Suprapubic skin (tissue), 4 donors: ENCODE data around the gene JAKMIP1. TPM values are rescaled to one million over a fixed set of nuclear protein-coding genes. Genes with fewer than 3 reads are reported as not detected.

Experiments used
- DNase-seq, 2 donors: peaks; one replicate each; pipeline ENCODE4 v3.0.0-alpha.2; 2019; ENCODE audit warnings: low spot score in 2 of 2
- H3K27ac ChIP-seq: fragments of 200-600 bp; sonication (generic); one replicate; pipeline ENCODE4 v1.5.1; 2019
- H3K27me3 ChIP-seq: fragments of 200-600 bp; sonication (generic); one replicate; pipeline ENCODE4 v1.5.1; 2019
- H3K36me3 ChIP-seq: fragments of 200-600 bp; sonication (generic); one replicate; pipeline ENCODE4 v1.5.1; 2019
- H3K4me1 ChIP-seq: fragments of 200-600 bp; sonication (generic); one replicate; pipeline ENCODE4 v1.5.1; 2019
- H3K4me3 ChIP-seq: fragments of 200-600 bp; sonication (generic); one replicate; pipeline ENCODE4 v1.5.1; 2019; ENCODE audit warnings: mild to moderate bottlenecking
- H3K9me3 ChIP-seq: fragments of 200-600 bp; sonication (generic); one replicate; pipeline ENCODE4 v1.5.1; 2019
- CTCF ChIP-seq, 2 donors: fragments of 200-600 bp in 1 of 2; fragments of 450-650 bp in 1 of 2; sonication (generic) in 1 of 2; IDR thresholded peaks; one replicate each; pipeline ENCODE4 v1.5.1; 2016 to 2019; ENCODE audit warnings: antibody characterized with exemption in 2 of 2, mild to moderate bottlenecking in 1 of 2, moderate library complexity in 1 of 2
- EP300 ChIP-seq: sonication (generic); formaldehyde crosslinking; IDR thresholded peaks from one replicate; pipeline ENCODE4 v1.6.1; 2017; ENCODE audit warnings: antibody characterized with exemption
- POLR2A ChIP-seq, 2 donors: fragments of 450-650 bp; IDR thresholded peaks; one replicate each; pipeline ENCODE4 v1.6.1; 2017; ENCODE audit warnings: antibody characterized with exemption in 2 of 2, mild to moderate bottlenecking in 2 of 2, moderate library complexity in 2 of 2
- POLR2AphosphoS5 ChIP-seq, 3 donors: sonication (generic); formaldehyde crosslinking; IDR thresholded peaks; one replicate each; pipeline ENCODE4 v1.6.1; 2017; ENCODE audit warnings: antibody characterized with exemption in 3 of 3
- WGBS: methylation state at CpG from one replicate; pipeline ENCODE4 v1.1.5; 2018; 5-methylcytosine and 5-hydroxymethylcytosine counted together
- total RNA-seq, 4 donors: library from RNA; depleted of rRNA; stranded (reverse); fragments of >200 nt; gene quantifications; one replicate each; pipeline ENCODE4 v1.1.0, GENCODE V29; 2016

Gene JAKMIP1
- total RNA-seq, 4 donors from 2014 or later, result 0.24 TPM; not detected in 3

DNA sequence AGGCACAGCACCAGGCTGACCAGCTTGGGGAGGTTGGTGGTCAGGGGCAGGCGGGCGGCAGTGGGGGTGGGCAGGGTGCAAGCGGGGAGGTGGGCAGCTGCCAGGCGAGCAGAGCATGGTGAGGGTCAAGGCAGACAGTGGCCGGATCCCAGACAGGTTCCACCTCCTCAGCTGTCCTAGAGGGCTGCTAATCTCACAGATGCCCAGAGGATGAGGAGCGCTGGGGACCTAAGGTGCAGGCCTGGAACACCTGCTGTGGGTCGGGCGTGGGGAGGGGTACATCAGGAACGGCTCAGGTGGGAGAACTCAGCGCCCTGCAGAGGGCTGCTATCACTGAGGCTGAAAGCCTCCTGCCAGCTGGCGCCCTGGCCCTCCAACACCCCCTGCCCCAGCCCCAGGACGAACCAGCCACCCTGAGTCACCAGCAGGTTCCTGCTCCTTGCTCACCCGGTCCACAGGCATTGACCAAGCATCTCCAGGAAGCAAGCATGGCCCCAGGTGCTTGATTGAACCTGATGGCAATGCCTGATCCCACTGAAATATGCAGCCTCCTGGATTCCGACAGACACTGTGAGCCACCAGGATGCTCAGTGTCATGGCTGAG is 153.7 kb downstream of the JAKMIP1 start:
- TF ChIP-seq POLR2AphosphoS5 (IDR thresholded peaks at IDR 0.05) (no peak), POLR2A (IDR thresholded peaks at IDR 0.05) (no peak), CTCF (IDR thresholded peaks at IDR 0.05) (no peak), EP300 (no peak)
- no peak for DNase-seq
- Histone ChIP-seq H3K4me3 (no peak overlapping the region), H3K36me3 (no peaks in the 10 kb centered on the region), H3K27ac (no peak overlapping the region), H3K4me1 (no peaks in the 10 kb centered on the region), H3K27me3 (peaks cover 58% of the 10 kb centered on the region), H3K9me3 (no peaks in the 10 kb centered on the region)
- WGBS, result 93% methylated on average over 11 of the region's 14 CpGs

DNA sequence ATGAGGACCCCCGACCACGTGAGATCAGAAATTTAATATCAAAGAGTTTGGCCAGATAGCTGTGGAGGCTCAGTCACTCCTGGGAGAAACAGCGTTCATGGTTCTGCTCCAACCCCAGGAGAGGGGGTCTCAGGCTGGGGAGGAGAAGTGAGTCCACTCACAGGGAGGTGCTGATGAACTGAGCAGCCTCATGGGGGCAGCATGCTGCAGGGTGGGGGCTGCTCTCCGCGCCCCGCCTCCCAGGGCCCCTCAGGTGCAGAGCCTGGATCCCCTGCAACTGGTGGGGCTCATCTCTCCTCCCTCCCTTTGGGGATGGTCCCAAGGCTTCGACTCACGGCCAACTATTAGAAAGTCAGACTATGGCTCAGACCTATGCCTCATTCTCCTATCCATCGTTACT is 155.5 kb downstream of the JAKMIP1 start:
- Histone ChIP-seq H3K4me3 (no peak overlapping the region), H3K36me3 (no peaks in the 10 kb centered on the region), H3K4me1 (no peaks in the 10 kb centered on the region), H3K27ac (no peak overlapping the region), H3K27me3 (peaks cover 44% of the 10 kb centered on the region), H3K9me3 (no peaks in the 10 kb centered on the region)
- WGBS, result 30% methylated on average over 7 of the region's 9 CpGs
- DNase-seq, result no peak
- TF ChIP-seq POLR2A (IDR thresholded peaks at IDR 0.05) (no peak), EP300 (no peak), CTCF (IDR thresholded peaks at IDR 0.05) (no peak), POLR2AphosphoS5 (IDR thresholded peaks at IDR 0.05) (no peak)

GRCh38 chr4:6044276-6044675 is 156.1 kb downstream of the JAKMIP1 start:
- DNase-seq, result no peak
- H3K9me3 ChIP-seq, result no peaks in the 10 kb centered on the region
- no peak overlapping the region for H3K4me3 ChIP-seq
- no peak overlapping the region for H3K27ac ChIP-seq
- TF ChIP-seq POLR2A (IDR thresholded peaks at IDR 0.05) (no peak), EP300 (no peak)
- no peaks in the 10 kb centered on the region for H3K4me1 ChIP-seq
- H3K36me3 ChIP-seq, result no peaks in the 10 kb centered on the region
- 49% methylated on average over 9 of the region's 9 CpGs for WGBS
- peaks cover 43% of the 10 kb centered on the region for H3K27me3 ChIP-seq

DNA sequence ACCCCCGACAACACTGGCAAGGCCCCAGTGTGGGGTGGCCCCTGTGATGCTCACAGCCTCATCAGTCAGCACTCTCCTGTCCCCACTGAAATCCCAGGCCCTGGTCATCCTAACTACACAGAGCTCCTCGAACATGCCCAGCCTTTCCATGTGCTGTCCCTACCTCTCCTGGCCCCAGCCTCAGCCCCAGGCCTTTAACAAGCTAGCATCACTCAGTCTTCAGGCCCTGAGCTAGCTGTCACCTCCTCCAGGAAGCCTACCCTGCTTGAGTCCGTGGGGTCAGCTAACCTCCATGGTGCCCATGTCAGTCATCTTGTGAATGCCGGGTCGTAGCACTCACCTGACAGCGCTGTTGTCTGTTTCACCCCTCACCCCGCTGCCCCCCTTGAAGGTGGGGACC is 156.5 kb downstream of the JAKMIP1 start:
- H3K27ac ChIP-seq, result no peak overlapping the region
- H3K4me3 ChIP-seq, result no peak overlapping the region
- H3K4me1 ChIP-seq, result no peaks in the 10 kb centered on the region
- DNase-seq, result no peak
- no peak for TF ChIP-seq EP300
- no peak for TF ChIP-seq POLR2A (IDR thresholded peaks at IDR 0.05)
- TF ChIP-seq POLR2AphosphoS5 (IDR thresholded peaks at IDR 0.05), result no peak
- TF ChIP-seq CTCF (IDR thresholded peaks at IDR 0.05), result no peak
- WGBS, result 90% methylated on average over 7 of the region's 7 CpGs
- H3K27me3 ChIP-seq, result peaks cover 41% of the 10 kb centered on the region
- no peaks in the 10 kb centered on the region for H3K9me3 ChIP-seq
- no peaks in the 10 kb centered on the region for H3K36me3 ChIP-seq

DNA sequence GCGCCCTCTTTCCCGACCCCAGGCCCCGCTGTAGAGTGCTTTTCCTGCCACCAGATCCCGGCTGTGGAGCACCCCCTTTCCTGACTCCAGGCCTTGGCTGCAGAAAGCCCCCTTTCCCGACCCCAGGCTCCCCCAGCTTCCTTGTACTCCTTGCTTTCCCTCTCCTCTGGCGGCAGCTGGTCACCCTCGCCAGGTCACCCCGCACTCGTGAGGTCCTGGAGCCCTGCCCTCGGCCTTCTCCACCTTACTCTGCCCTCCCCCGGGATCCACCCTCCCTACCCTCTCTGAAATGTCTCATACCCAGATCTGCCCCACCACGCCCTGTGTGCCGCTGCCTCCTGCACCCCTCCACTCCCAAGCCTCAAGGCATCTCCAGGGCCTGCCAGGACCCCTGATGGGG is 157.2 kb downstream of the JAKMIP1 start:
- WGBS, result 70% methylated on average over 13 of the region's 13 CpGs
- H3K36me3 ChIP-seq, result no peaks in the 10 kb centered on the region
- DNase-seq, result no peak
- H3K27me3 ChIP-seq, result peaks cover 47% of the 10 kb centered on the region
- H3K4me1 ChIP-seq, result no peaks in the 10 kb centered on the region
- H3K9me3 ChIP-seq, result no peaks in the 10 kb centered on the region
- H3K4me3 ChIP-seq, result no peak overlapping the region
- no peak for TF ChIP-seq CTCF (IDR thresholded peaks at IDR 0.05)
- no peak for TF ChIP-seq EP300
- TF ChIP-seq POLR2AphosphoS5 (IDR thresholded peaks at IDR 0.05), result no peak
- no peak for TF ChIP-seq POLR2A (IDR thresholded peaks at IDR 0.05)
- no peak overlapping the region for H3K27ac ChIP-seq
